Transverse colon (tissue), 4 donors: Measurements from ENCODE around the gene ANP32E. TPM values are rescaled to one million over a fixed set of nuclear protein-coding genes. Genes with fewer than 3 reads are reported as not detected.

ENCODE experiments used
- DNase-seq: peaks from one replicate; pipeline ENCODE4 v3.0.0-alpha.2; 2019
- H3K27ac ChIP-seq, 4 donors: fragments of 200-600 bp; sonication (generic); 2 replicates each; pipeline ENCODE4 v1.5.1; 2016 to 2018; ENCODE audit warnings: inconsistent platforms in 4 of 4
- H3K27me3 ChIP-seq: fragments of 200-600 bp; sonication (generic); 2 replicates; pipeline ENCODE4 v1.5.1; 2017; ENCODE audit warnings: inconsistent platforms
- H3K36me3 ChIP-seq, 4 donors: fragments of 200-600 bp; sonication (generic); 2 replicates each; pipeline ENCODE4 v1.5.1; 2017 to 2019; ENCODE audit warnings: inconsistent platforms in 4 of 4
- H3K4me1 ChIP-seq, 4 donors: fragments of 200-600 bp; sonication (generic); 2 replicates each; pipeline ENCODE4 v1.5.1; 2017 to 2020; ENCODE audit warnings: inconsistent platforms in 4 of 4
- H3K4me3 ChIP-seq, 4 donors: fragments of 200-600 bp; sonication (generic); 1 replicate in 1 of 4; 2 replicates in 3 of 4; pipeline versions ENCODE4 v1.5.1 to v1.6.1; 2017 to 2019; ENCODE audit warnings: inconsistent platforms in 4 of 4
- H3K9me3 ChIP-seq, 2 donors: fragments of 200-600 bp; sonication (generic); 2 replicates each; pipeline ENCODE4 v1.5.1; 2017 to 2019; ENCODE audit warnings: inconsistent platforms in 2 of 2
- EP300 ChIP-seq: sonication (generic); formaldehyde crosslinking; IDR thresholded peaks from one replicate; pipeline ENCODE4 v1.6.1; 2017; ENCODE audit warnings: antibody characterized with exemption, low read depth
- POLR2A ChIP-seq: fragments of 450-650 bp; IDR thresholded peaks from one replicate; pipeline ENCODE4 v1.6.1; 2016; ENCODE audit warnings: antibody characterized with exemption, mild to moderate bottlenecking, moderate library complexity
- POLR2AphosphoS5 ChIP-seq, 3 donors: sonication (generic); formaldehyde crosslinking; IDR thresholded peaks; one replicate each; pipeline ENCODE4 v1.6.1; 2016; ENCODE audit warnings: antibody characterized with exemption in 3 of 3
- WGBS, 2 donors: methylation state at CpG; one replicate each; pipeline ENCODE4 v1.1.5; 2018; ENCODE audit warnings: low coverage in 1 of 2; 5-methylcytosine and 5-hydroxymethylcytosine counted together
- in situ Hi-C, 4 donors: fragments of 200-750 bp; cut with MboI; loops; one replicate each; pipeline versions ENCODE4 v1.15.0 to v1.15.1; 2017; ENCODE audit warnings: low sequenced_read_pairs in 3 of 4, low pct_ligation_motif_present in 1 of 4, low pct_unique_long_range_greater_than_20kb in 1 of 4
- intact Hi-C: fragments of 100-400 bp; cut with DNase I; formaldehyde crosslinking; loops from one replicate; pipeline ENCODE4 v1.15.1; 2023; ENCODE audit warnings: low total_unique reads
- total RNA-seq, 4 donors: library from RNA; depleted of rRNA; stranded (reverse); fragments of >200 nt; gene quantifications; one replicate each; pipeline ENCODE4 v1.1.0, GENCODE V29; 2016
- TF ChIP-seq, protein P1 (sequence below), 5 experiments: fragments of 200-600 bp in 3 of 5; fragments of 450-650 bp in 2 of 5; sonication (generic) in 3 of 5; IDR thresholded peaks; 1 replicate in 2 of 5; 2 replicates in 3 of 5; pipeline ENCODE4 v1.5.1; 2016 to 2017; ENCODE audit warnings: antibody characterized with exemption in 5 of 5, inconsistent platforms in 3 of 5, mild to moderate bottlenecking in 2 of 5, moderate library complexity in 1 of 5

The ANP32E gene
- total RNA-seq, 4 donors from 2014 or later = 6.6 to 20.8 (median 10.8) TPM

GRCh38 chr1:150259217-150259616 lies 23.3 kb upstream of the ANP32E start:
- 30% methylated on average over 4 of the region's 4 CpGs; no CpG with 5 or more reads in 1 of the 2 donors for WGBS, 2 donors
- Histone ChIP-seq H3K27ac (peak overlapping the region in 3 of 4 donors; percentile 31 to 75 (median 65)), H3K9me3 (no peaks in the 10 kb centered on the region), H3K4me1 (peaks cover 8 to 34% (median 23%) of the 10 kb centered on the region in 4 donors), H3K36me3 (no peaks in the 10 kb centered on the region), H3K27me3 (peaks cover 4% of the 10 kb centered on the region), H3K4me3 (no peak overlapping the region)
- in situ Hi-C loops (no loop called here), intact Hi-C loops (no loop called here)
- TF ChIP-seq EP300 = no peak
- no peak for TF ChIP-seq POLR2A
- TF ChIP-seq, protein P1, sequence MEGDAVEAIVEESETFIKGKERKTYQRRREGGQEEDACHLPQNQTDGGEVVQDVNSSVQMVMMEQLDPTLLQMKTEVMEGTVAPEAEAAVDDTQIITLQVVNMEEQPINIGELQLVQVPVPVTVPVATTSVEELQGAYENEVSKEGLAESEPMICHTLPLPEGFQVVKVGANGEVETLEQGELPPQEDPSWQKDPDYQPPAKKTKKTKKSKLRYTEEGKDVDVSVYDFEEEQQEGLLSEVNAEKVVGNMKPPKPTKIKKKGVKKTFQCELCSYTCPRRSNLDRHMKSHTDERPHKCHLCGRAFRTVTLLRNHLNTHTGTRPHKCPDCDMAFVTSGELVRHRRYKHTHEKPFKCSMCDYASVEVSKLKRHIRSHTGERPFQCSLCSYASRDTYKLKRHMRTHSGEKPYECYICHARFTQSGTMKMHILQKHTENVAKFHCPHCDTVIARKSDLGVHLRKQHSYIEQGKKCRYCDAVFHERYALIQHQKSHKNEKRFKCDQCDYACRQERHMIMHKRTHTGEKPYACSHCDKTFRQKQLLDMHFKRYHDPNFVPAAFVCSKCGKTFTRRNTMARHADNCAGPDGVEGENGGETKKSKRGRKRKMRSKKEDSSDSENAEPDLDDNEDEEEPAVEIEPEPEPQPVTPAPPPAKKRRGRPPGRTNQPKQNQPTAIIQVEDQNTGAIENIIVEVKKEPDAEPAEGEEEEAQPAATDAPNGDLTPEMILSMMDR (IDR thresholded peaks at IDR 0.05) = no peak
- TF ChIP-seq POLR2AphosphoS5 (IDR thresholded peaks at IDR 0.05) = no peak
- no peak for DNase-seq

GRCh38 chr1:150257624-150258585 lies 22.0 kb upstream of the ANP32E start, which contains the start of gene CA14:
Gene CA14 (plus strand): TSS chr1:150257774. CDS start chr1:150258129, 355 bp downstream.
- H3K4me3 ChIP-seq = no peak within 1 kb of the TSS
- peaks cover 4% of the 10 kb centered on the region for H3K27me3 ChIP-seq
- in situ Hi-C loops = no loop called here
- H3K4me1 ChIP-seq = peaks cover 8 to 34% (median 23%) of the 10 kb centered on the region in 4 donors
- H3K27ac ChIP-seq = peak within 1 kb of the TSS in 3 of 4 donors; percentile 31 to 75 (median 74)
- H3K36me3 ChIP-seq = no peaks in the 10 kb centered on the region
- intact Hi-C loops = no loop called here
- H3K9me3 ChIP-seq = no peaks in the 10 kb centered on the region
- WGBS, 2 donors = 46 to 55% methylated on average over 4 to 12 of the region's 13 CpGs
- DNase-seq = no peak
- no peak for TF ChIP-seq POLR2AphosphoS5 (IDR thresholded peaks at IDR 0.05)
- TF ChIP-seq EP300 = no peak
- TF ChIP-seq POLR2A = no peak
- TF ChIP-seq, protein P1 (IDR thresholded peaks at IDR 0.05) = no peak

DNA sequence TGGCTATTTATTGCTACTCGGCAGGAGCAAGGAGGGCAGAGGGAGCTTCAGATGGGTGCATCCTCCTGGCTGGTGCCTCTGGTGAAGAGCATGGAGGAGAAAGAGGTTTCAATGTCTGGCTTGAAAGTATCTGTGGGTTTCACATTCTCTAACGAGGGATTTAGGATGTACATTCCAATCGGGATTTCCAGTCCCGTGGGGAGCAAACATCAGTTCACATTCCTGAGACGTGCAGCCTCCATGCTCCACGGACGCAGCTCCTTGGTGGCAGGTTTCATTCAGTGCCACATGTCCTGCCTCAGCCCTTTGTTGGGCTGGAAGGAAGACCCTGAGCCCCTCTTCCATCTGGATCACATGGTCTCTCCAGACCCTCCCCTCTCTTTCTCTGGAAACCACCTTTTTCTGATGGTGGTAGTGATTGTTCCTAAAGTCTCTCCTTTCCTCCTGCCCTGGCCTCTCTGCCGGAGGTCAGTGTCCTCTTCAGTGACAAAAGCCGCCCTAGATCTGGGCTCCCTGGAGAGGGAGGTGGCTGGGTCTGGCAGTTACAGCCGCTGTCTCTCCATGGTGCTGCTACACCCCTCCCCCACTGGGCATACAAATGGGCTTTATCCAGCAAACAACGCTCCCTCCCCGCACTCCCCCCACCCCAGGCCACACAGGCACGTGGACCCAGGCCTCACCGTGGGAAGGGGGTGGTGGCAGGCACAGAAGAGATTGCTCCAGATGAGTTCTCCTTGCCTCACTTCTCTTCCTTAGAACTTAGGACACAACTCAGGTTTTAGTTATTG lies 20.8 kb upstream of the ANP32E start:
- intact Hi-C loops = no loop called here
- DNase-seq = no peak
- peaks cover 8 to 34% (median 23%) of the 10 kb centered on the region in 4 donors for H3K4me1 ChIP-seq
- H3K27ac ChIP-seq = peak overlapping the region in 3 of 4 donors; percentile 31 to 75 (median 74)
- H3K36me3 ChIP-seq = no peaks in the 10 kb centered on the region
- 20 to 41% methylated on average over 1 to 14 of the region's 14 CpGs for WGBS, 2 donors
- in situ Hi-C loops = no loop called here
- H3K4me3 ChIP-seq = no peak overlapping the region
- no peaks in the 10 kb centered on the region for H3K9me3 ChIP-seq
- peaks cover 4% of the 10 kb centered on the region for H3K27me3 ChIP-seq
- TF ChIP-seq EP300 (no peak), POLR2AphosphoS5 (IDR thresholded peaks at IDR 0.05) (no peak), POLR2A (no peak)
- TF ChIP-seq, protein P1 (IDR thresholded peaks at IDR 0.05) = no peak

DNA sequence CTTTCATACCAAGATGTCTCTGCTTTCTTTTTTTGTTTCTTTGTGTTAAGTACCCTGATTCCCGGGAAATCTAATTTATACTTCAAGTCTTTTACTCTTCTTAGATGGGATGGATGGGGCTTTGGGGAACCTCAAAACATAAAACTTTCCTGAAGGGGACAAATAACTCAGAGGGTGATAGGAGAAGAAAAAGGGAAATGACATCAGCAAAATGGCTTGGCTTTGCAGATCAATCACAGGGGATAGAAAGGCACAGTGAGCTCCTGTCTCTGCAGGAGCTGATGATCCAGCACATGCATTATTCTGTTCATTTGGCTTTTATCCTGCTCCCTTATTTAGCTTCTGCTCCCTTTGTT lies 20.3 kb upstream of the ANP32E start:
- peak overlapping the region in 1 of 4 donors; percentile 45 for H3K4me3 ChIP-seq
- intact Hi-C loops (no loop called here), in situ Hi-C loops (no loop called here)
- peak overlapping the region; percentile 31 to 77 (median 74) for H3K27ac ChIP-seq
- peaks cover 8 to 34% (median 23%) of the 10 kb centered on the region in 4 donors for H3K4me1 ChIP-seq
- WGBS, 2 donors = 0% methylated on average over 1 of the region's 1 CpG
- no peak for TF ChIP-seq POLR2A
- no peaks in the 10 kb centered on the region for H3K9me3 ChIP-seq
- no peaks in the 10 kb centered on the region for H3K36me3 ChIP-seq
- DNase-seq = no peak
- H3K27me3 ChIP-seq = peaks cover 4% of the 10 kb centered on the region
